Small intestine (tissue), 7 donors: ENCODE data around the gene BTBD18. TPM values are rescaled to one million over a fixed set of nuclear protein-coding genes. Genes with fewer than 3 reads are reported as not detected.

Experiments used
- DNase-seq, 2 donors: peaks; one replicate each; pipeline versions ENCODE4 v3.0.0 to v3.0.0-alpha.2; 2013
- FAIRE-seq: peaks from 2 replicates; lab custom pipeline; 2012; peaks lifted over from hg19 to GRCh38; lab: Jason Lieb, UNC
- H3K27ac ChIP-seq, 3 donors: one replicate each; pipeline ENCODE4 v1.5.1; 2013; ENCODE audit warnings: low read length in 2 of 3, mild to moderate bottlenecking in 2 of 3, control low read depth in 1 of 3, inconsistent platforms in 1 of 3, low read depth in 1 of 3, moderate library complexity in 1 of 3
- H3K27me3 ChIP-seq, 3 donors: one replicate each; pipeline ENCODE4 v1.6.1; 2013; ENCODE audit warnings: low read length in 3 of 3, inconsistent platforms in 1 of 3; ENCODE audit not compliant: control insufficient read depth in 3 of 3, insufficient read depth in 3 of 3
- H3K36me3 ChIP-seq, 3 donors: one replicate each; pipeline ENCODE4 v1.6.1; 2013; ENCODE audit warnings: low read length in 3 of 3, inconsistent platforms in 1 of 3, low read depth in 1 of 3, mild to moderate bottlenecking in 1 of 3, moderate library complexity in 1 of 3; ENCODE audit not compliant: control insufficient read depth in 3 of 3, insufficient read depth in 2 of 3
- H3K4me1 ChIP-seq, 3 donors: one replicate each; pipeline ENCODE4 v1.6.1; 2013; ENCODE audit warnings: low read length in 2 of 3, inconsistent platforms in 1 of 3, low read depth in 1 of 3, mild to moderate bottlenecking in 1 of 3, moderate library complexity in 1 of 3; ENCODE audit not compliant: control insufficient read depth in 3 of 3, insufficient read depth in 2 of 3
- H3K4me3 ChIP-seq, 3 donors: one replicate each; pipeline ENCODE4 v1.5.1; 2013; ENCODE audit warnings: low read length in 3 of 3, control low read depth in 1 of 3, inconsistent platforms in 1 of 3, low read depth in 1 of 3, mild to moderate bottlenecking in 1 of 3, moderate library complexity in 1 of 3
- H3K9me3 ChIP-seq, 2 donors: one replicate each; pipeline ENCODE4 v1.6.1; 2013; ENCODE audit warnings: low read depth in 1 of 2, low read length in 1 of 2; ENCODE audit not compliant: control insufficient read depth in 2 of 2, insufficient read depth in 1 of 2
- WGBS, 3 donors: extraction: QIAGEN DNeasy Blood & Tissue Kit; methylation state at CpG; one replicate each; pipeline ENCODE4 v1.1.7; 2013; 5-methylcytosine and 5-hydroxymethylcytosine counted together
- polyA plus RNA-seq, 4 donors: library from polyadenylated mRNA; stranded (reverse) in 3 of 4; unstranded in 1 of 4; fragments of 200-250 nt in 3 of 4; fragments of 120-200 nt in 1 of 4; gene quantifications; one replicate each; pipeline versions ENCODE4 v1.2.1 to v1.2.3, GENCODE V29; 2013
- donor health status: healthy with polysubstance abuse.
- donor health status: control.
- donor health status: control.
- donor health status: Bipolar disorder and iron deficiency.
- donor health status: healthy.

BTBD18 gene
- polyA plus RNA-seq, 4 donors: 0.10 TPM; not detected in 3

GRCh38 chr11:57778318-57779037 lies 26.9 kb upstream of the BTBD18 start:
- 6 to 17% (median 15%) methylated on average over 6 of the region's 6 CpGs for WGBS, 3 donors
- no peaks in the 10 kb centered on the region for H3K9me3 ChIP-seq
- H3K4me3 ChIP-seq: peak overlapping the region in 2 of 3 donors; percentile 11 to 26
- peak overlapping the region; percentile 89 to 98 (median 95) for H3K27ac ChIP-seq
- H3K27me3 ChIP-seq: no peaks in the 10 kb centered on the region
- FAIRE-seq (no peak), DNase-seq (peak; percentile 95 to 98)
- peaks cover 0 to 16% (median 0%) of the 10 kb centered on the region in 3 donors for H3K36me3 ChIP-seq
- H3K4me1 ChIP-seq: peaks cover 20 to 79% (median 51%) of the 10 kb centered on the region in 3 donors

DNA sequence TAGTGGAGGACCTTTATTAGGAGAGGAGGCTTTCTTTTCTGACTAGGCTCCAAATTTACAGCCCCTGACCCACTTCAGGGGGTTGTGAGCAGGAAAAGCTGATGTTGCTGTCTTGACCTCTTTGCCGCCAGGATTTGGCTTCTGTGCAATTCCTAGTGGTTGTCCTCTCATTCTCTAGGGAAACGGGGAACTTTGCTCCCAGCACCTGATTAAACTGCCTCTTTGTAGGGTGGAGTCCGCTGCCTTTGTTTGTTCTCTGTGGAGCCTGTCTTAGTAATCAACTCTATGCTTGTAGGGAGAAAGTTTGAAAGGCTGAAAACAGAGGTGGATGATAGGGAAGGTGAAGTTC lies 26.3 kb upstream of the BTBD18 start:
- Histone ChIP-seq H3K4me1 (peaks cover 20 to 79% (median 51%) of the 10 kb centered on the region in 3 donors), H3K4me3 (peak overlapping the region in 1 of 3 donors; percentile 26), H3K27me3 (no peaks in the 10 kb centered on the region), H3K27ac (peak overlapping the region; percentile 89 to 98 (median 95)), H3K36me3 (peaks cover 0 to 16% (median 0%) of the 10 kb centered on the region in 3 donors), H3K9me3 (no peaks in the 10 kb centered on the region)
- FAIRE-seq (no peak), DNase-seq (peak; percentile 92 to 97)
- 15 to 26% (median 24%) methylated on average over 3 of the region's 3 CpGs for WGBS, 3 donors

DNA sequence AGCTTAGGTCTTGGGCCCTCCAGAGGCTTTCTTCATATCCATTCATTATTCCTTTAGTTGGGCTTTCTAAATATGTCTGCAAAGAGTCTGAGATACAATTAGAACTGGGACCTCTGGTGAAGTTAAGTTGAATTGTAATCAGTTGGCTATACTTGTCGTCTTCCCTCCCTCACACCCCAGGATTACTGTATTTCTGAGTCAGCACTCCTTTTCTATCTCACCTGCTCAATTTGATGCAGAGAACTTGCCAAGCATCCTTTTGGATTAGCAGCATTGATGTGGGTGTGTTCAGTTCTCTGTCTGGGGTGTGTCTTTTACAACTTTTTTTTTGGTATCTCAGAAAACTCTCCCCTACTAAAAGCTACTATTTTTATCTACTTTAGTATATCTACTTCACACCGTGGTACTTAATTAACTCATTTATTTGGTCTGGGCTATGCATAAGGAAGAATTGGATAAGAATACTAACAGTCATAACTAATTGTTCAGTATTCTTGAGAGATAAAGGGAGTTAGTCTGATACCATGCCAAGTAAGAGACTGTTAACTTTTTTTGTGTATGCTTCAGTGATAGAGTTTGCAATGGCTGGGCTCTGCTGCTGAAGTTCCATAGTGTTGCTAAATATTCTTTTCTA lies 25.1 kb upstream of the BTBD18 start:
- DNase-seq (no peak), FAIRE-seq (no peak)
- peaks cover 0 to 16% (median 2%) of the 10 kb centered on the region in 3 donors for H3K36me3 ChIP-seq
- H3K4me3 ChIP-seq: no peak overlapping the region
- H3K27ac ChIP-seq: peak overlapping the region; percentile 89 to 98 (median 95)
- 21 to 35% (median 29%) methylated on average over 2 of the region's 2 CpGs for WGBS, 3 donors
- H3K9me3 ChIP-seq: no peaks in the 10 kb centered on the region
- H3K27me3 ChIP-seq: no peaks in the 10 kb centered on the region
- H3K4me1 ChIP-seq: peaks cover 23 to 71% (median 51%) of the 10 kb centered on the region in 3 donors

DNA sequence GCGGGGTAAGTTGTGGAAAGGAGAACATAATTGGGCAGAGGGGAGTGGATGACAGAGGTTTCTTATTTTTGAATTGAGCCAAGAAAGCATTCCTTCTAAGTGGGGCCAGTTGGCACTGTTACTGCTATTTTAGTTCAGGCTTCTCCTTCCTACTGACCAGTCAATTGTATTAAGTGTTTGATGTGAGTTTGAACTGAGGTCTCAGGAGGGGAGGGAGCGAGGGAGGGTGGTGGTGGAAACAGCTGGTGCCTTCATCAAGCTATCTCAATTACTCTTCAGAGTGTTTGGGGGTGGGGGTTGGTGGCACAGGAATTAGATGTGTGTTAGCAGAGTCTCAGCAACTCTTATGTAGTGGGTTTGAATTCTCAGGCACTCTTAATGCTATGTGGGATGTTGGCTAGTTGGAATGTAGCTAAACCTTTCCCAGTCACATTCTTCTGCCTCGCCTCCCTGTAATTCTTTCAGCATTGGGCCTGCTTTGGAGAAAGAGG lies 24.5 kb upstream of the BTBD18 start:
- WGBS, 3 donors: 48 to 51% (median 49%) methylated on average over 3 of the region's 3 CpGs
- DNase-seq (no peak), FAIRE-seq (no peak)
- Histone ChIP-seq H3K27me3 (no peaks in the 10 kb centered on the region), H3K27ac (peak overlapping the region; percentile 86 to 95 (median 86)), H3K4me3 (no peak overlapping the region), H3K9me3 (no peaks in the 10 kb centered on the region), H3K36me3 (peaks cover 0 to 12% (median 2%) of the 10 kb centered on the region in 3 donors), H3K4me1 (peaks cover 21 to 65% (median 47%) of the 10 kb centered on the region in 3 donors)

DNA sequence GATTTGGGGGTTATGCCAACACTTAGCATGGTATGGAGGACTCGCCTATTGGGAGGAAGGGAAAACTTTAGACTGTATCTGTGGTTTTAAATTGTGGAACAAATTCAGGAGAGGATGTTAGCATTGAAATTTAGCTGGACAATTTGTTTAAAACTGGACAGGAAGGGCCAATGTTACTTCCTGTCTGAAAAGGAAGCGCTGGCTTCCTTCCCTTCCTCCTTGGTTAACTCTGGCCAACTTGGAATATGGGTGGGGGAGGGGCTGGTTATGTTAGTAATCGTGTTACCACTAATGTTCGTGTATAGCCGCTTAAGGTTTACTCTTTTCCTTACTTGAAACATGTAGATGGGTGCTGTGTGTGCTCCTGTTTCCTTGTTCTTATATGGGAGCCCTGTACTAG lies 23.9 kb upstream of the BTBD18 start:
- FAIRE-seq (no peak), DNase-seq (no peak)
- no peaks in the 10 kb centered on the region for H3K9me3 ChIP-seq
- H3K4me1 ChIP-seq: peaks cover 21 to 59% (median 47%) of the 10 kb centered on the region in 3 donors
- H3K36me3 ChIP-seq: peaks cover 0 to 9% (median 2%) of the 10 kb centered on the region in 3 donors
- 36 to 43% (median 38%) methylated on average over 5 of the region's 5 CpGs for WGBS, 3 donors
- H3K27ac ChIP-seq: peak overlapping the region; percentile 86 to 95 (median 86)
- no peaks in the 10 kb centered on the region for H3K27me3 ChIP-seq
- no peak overlapping the region for H3K4me3 ChIP-seq

DNA sequence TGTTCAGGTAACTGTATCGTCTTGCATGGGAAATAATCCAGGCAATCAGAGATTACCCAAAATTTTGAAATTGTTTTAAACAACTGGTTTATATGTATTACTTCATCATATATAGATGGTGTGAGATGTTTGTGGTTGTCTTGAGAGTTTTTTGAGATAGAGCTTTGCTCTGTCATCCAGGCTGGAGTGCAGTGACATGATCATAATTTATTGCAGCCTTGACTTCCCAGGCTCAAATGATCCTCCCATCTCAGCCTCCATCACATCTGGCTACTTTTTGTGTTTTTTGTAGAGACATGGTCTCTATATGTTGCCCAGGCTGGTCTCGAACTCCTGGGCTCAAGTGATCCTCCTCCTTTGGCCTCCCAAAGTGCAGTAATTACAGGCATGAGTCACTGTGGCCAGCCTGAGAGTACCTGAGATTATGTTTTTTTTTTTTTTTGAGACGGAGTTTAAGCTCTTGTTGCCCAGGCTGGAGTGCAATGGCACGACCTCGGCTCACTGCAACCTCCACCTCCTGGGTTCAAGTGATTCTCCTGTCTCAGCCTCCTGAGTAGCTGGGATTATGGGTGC lies 21.5 kb upstream of the BTBD18 start:
- Histone ChIP-seq H3K4me3 (no peak overlapping the region), H3K27ac (no peak overlapping the region), H3K9me3 (no peaks in the 10 kb centered on the region), H3K27me3 (no peaks in the 10 kb centered on the region), H3K36me3 (peaks cover 0 to 5% (median 2%) of the 10 kb centered on the region in 3 donors), H3K4me1 (peaks cover 18 to 40% (median 36%) of the 10 kb centered on the region in 3 donors)
- no peak for FAIRE-seq
- peak in 1 of 2 donors; percentile 41 for DNase-seq
- WGBS, 3 donors: 54 to 70% (median 57%) methylated on average over 5 of the region's 5 CpGs

DNA sequence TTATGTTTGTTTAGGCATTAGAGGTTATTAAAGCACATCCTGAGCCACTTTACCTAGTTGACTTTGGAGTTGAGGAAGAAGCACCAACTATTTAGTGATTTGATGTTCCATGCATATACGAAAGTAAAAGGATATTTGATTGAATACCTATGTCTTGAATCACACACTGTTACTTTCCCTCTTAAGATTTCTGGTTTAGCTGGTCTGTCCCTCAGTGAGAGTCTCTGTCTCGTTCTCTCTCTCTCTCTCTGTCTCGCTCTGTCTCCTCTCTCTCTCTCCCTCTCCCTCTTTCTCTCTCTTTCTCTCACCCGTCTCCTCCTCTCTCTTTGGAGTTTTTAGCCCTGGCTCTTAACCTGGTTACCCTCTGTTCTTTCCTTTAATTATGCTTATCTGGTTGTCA lies 20.9 kb upstream of the BTBD18 start:
- WGBS, 3 donors: 55 to 68% (median 61%) methylated on average over 4 of the region's 4 CpGs
- no peak for FAIRE-seq

DNA sequence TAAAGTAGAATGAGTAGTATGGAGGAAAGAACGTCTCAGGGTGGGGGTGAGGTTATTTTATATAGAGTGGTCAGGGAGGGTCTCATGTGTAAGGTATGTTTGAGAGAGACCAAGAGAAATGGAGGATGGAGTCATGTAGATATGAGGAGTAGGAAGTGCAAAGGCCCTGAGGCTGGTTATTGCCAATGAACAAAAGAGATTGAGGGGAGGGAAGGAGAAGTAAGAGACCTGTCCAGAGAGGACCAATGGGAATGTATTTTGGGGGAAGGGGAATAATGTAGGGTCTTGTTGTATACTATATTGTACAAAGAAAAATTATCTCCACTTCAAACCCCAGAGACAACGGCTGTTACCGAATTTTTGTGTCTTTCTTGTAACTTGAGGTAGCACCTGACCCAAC lies 19.7 kb upstream of the BTBD18 start:
- Histone ChIP-seq H3K27me3 (no peaks in the 10 kb centered on the region), H3K4me3 (no peak overlapping the region), H3K4me1 (peaks cover 17 to 23% (median 22%) of the 10 kb centered on the region in 3 donors), H3K27ac (no peak overlapping the region), H3K9me3 (no peaks in the 10 kb centered on the region), H3K36me3 (peaks cover 0 to 5% (median 5%) of the 10 kb centered on the region in 3 donors)
- DNase-seq (no peak), FAIRE-seq (no peak)
- 87 to 90% (median 89%) methylated on average over 3 of the region's 3 CpGs for WGBS, 3 donors

More for the DNA sequence above, 20.9 kb upstream of the BTBD18 start:
- Histone ChIP-seq H3K4me1 (peaks cover 18 to 34% (median 33%) of the 10 kb centered on the region in 3 donors), H3K4me3 (no peak overlapping the region), H3K27ac (no peak overlapping the region), H3K9me3 (no peaks in the 10 kb centered on the region), H3K36me3 (peaks cover 0 to 5% (median 2%) of the 10 kb centered on the region in 3 donors), H3K27me3 (no peaks in the 10 kb centered on the region)
- DNase-seq: no peak
